ENCODE results near the gene SAP30. TPM values are rescaled to one million over a fixed set of nuclear protein-coding genes. Genes with fewer than 3 reads are reported as not detected.
A peak's percentile ranks its signal among the peaks of the same experiment; 100 is the strongest.

SAP30 gene
- polyA plus RNA-seq, 1 experiment, result 22.7 TPM

- DNase-seq (ENCODE audit: low read depth, low spot score), result no peak
- no peaks in the 10 kb centered on the region for H3K27me3 ChIP-seq (ENCODE audit: control insufficient read depth, insufficient read depth, low read length)
- ChIA-PET POLR2A (no interaction called here), CTCF (interaction anchor here (0.8 kb wide), 1 partner anchor 55 kb away, joined by 3 read pairs; no protein-coding TSS in a partner anchor)
- no peak for TF ChIP-seq CTCF (IDR thresholded peaks at IDR 0.05; ENCODE audit: low read depth, low read length)
- no peak overlapping the region for H3K4me3 ChIP-seq (ENCODE audit: low read depth, low read length)
- H3K9me3 ChIP-seq (ENCODE audit: control insufficient read depth, insufficient read depth, low read length), result no peaks in the 10 kb centered on the region
- no peak overlapping the region for H3K27ac ChIP-seq (ENCODE audit: low read depth, low read length)
Measured at GRCh38 chr4:173365359-173365996, 5.3 kb upstream of the SAP30 start.

GRCh38 chr4:173367285-173367684, 3.5 kb upstream of the SAP30 start:
- TF ChIP-seq CTCF (IDR thresholded peaks at IDR 0.05; ENCODE audit: low read depth, low read length), result no peak
- H3K9me3 ChIP-seq (ENCODE audit: control insufficient read depth, insufficient read depth, low read length), result no peaks in the 10 kb centered on the region; the same call in 1 of the 2 replicates
- no peak overlapping the region for H3K27ac ChIP-seq (ENCODE audit: low read depth, low read length)
- H3K27me3 ChIP-seq (ENCODE audit: control insufficient read depth, insufficient read depth, low read length), result no peaks in the 10 kb centered on the region
- DNase-seq (ENCODE audit: low read depth, low spot score), result no peak
- no peak overlapping the region for H3K4me3 ChIP-seq (ENCODE audit: low read depth, low read length)
- CTCF ChIA-PET, result interaction anchor here (1.3 to 1.7 kb wide), 3 partner anchors 48 to 353 kb away, joined by 4 to 6 read pairs (median 5); no protein-coding TSS in a partner anchor
- POLR2A ChIA-PET, result interaction anchor here (1.3 kb wide), 1 partner anchor 33 kb away, joined by 6 read pairs; the partner anchor contains the start of gene HMGB2

- ChIA-PET CTCF (interaction anchor here (1.3 to 3.6 kb wide), 4 partner anchors 49 to 354 kb away, joined by 4 to 14 read pairs (median 6); no protein-coding TSS in a partner anchor), POLR2A (interaction anchor here (1.3 kb wide), 1 partner anchor 34 kb away, joined by 6 read pairs; the partner anchor contains the start of gene HMGB2)
- no peak overlapping the region for H3K4me3 ChIP-seq (ENCODE audit: low read depth, low read length)
- no peaks in the 10 kb centered on the region; the same call in 1 of the 2 replicates for H3K9me3 ChIP-seq (ENCODE audit: control insufficient read depth, insufficient read depth, low read length)
- no peak for DNase-seq (ENCODE audit: low read depth, low spot score)
- H3K27me3 ChIP-seq (ENCODE audit: control insufficient read depth, insufficient read depth, low read length), result no peaks in the 10 kb centered on the region
- H3K27ac ChIP-seq (ENCODE audit: low read depth, low read length), result no peak overlapping the region
- TF ChIP-seq CTCF (IDR thresholded peaks at IDR 0.05; ENCODE audit: low read depth, low read length), result no peak
Measured at GRCh38 chr4:173367946-173368345, 2.8 kb upstream of the SAP30 start.

GRCh38 chr4:173370130-173370476, 651 bp upstream of the SAP30 start:
- no peak for TF ChIP-seq CTCF (IDR thresholded peaks at IDR 0.05; ENCODE audit: low read depth, low read length)
- H3K9me3 ChIP-seq (ENCODE audit: control insufficient read depth, insufficient read depth, low read length), result no peaks in the 10 kb centered on the region; the same call in 1 of the 2 replicates
- H3K27ac ChIP-seq (ENCODE audit: low read depth, low read length), result peak overlapping the region; percentile 87
- H3K4me3 ChIP-seq (ENCODE audit: low read depth, low read length), result peak overlapping the region; percentile 80
- H3K27me3 ChIP-seq (ENCODE audit: control insufficient read depth, insufficient read depth, low read length), result no peaks in the 10 kb centered on the region
- ChIA-PET POLR2A (interaction anchor here (0.6 to 4.3 kb wide), 6 partner anchors 12 to 160 kb away, joined by 3 to 121 read pairs (median 3); partner anchors contain the start of genes HAND2 and HMGB2), CTCF (interaction anchor here (0.6 to 3.6 kb wide), 6 partner anchors 8 to 255 kb away, joined by 3 to 14 read pairs (median 4); partner anchors contain the start of gene HMGB2)
- no peak for DNase-seq (ENCODE audit: low read depth, low spot score)
